CD14-positive monocyte (primary cell): ENCODE measurements around the gene NCR3LG1. TPM values are rescaled to one million over a fixed set of nuclear protein-coding genes. Genes with fewer than 3 reads are reported as not detected.

Experiments
- DNase-seq, 3 donors: peaks; one replicate each; pipeline ENCODE4 v3.0.0-alpha.2; 2011 to 2022
- H2AFZ ChIP-seq: 2 replicates; pipeline ENCODE4 v1.6.0; 2012; ENCODE audit warnings: mild to moderate bottlenecking, low read depth, low read length, inconsistent platforms; ENCODE audit not compliant: insufficient read depth, poor library complexity, severe bottlenecking
- H3K27ac ChIP-seq, 2 donors: 1 replicate in 1 of 2; 2 replicates in 1 of 2; pipeline ENCODE4 v1.5.1; 2012 to 2013; ENCODE audit warnings: low read length in 2 of 2, control low read depth in 1 of 2, inconsistent platforms in 1 of 2, low read depth in 1 of 2, mild to moderate bottlenecking in 1 of 2
- H3K27me3 ChIP-seq, 2 donors: one replicate each; pipeline versions ENCODE4 v1.6.0 to v1.6.1; 2011 to 2013; ENCODE audit warnings: low read length in 2 of 2; ENCODE audit not compliant: control insufficient read depth in 2 of 2, insufficient read depth in 2 of 2
- H3K36me3 ChIP-seq, 2 donors: replicated peaks in 1 of 2; 1 replicate in 1 of 2; 2 replicates in 1 of 2; pipeline versions ENCODE4 v1.5.1 to v1.6.1; 2012 to 2013; ENCODE audit warnings: low read length in 2 of 2, control low read depth in 1 of 2, inconsistent platforms in 1 of 2, mild to moderate bottlenecking in 1 of 2; ENCODE audit not compliant: insufficient read depth in 2 of 2, control insufficient read depth in 1 of 2
- H3K4me1 ChIP-seq, 2 donors: 1 replicate in 1 of 2; 2 replicates in 1 of 2; pipeline versions ENCODE4 v1.5.1 to v1.6.1; 2012 to 2013; ENCODE audit warnings: low read length in 2 of 2, control low read depth in 1 of 2, inconsistent platforms in 1 of 2, mild to moderate bottlenecking in 1 of 2, moderate library complexity in 1 of 2; ENCODE audit not compliant: insufficient read depth in 2 of 2, control insufficient read depth in 1 of 2
- H3K4me2 ChIP-seq: replicated peaks from 2 replicates; pipeline ENCODE3; 2012; ENCODE audit warnings: low read length, moderate library complexity, mild to moderate bottlenecking; ENCODE audit not compliant: poor library complexity, severe bottlenecking; ENCODE audit errors: extremely low read depth
- H3K4me3 ChIP-seq, 3 experiments: fragments of 200-600 bp in 1 of 3; sonication (generic) in 1 of 3; replicated peaks in 1 of 3; 1 replicate in 2 of 3; 2 replicates in 1 of 3; pipeline ENCODE4 v1.5.1; 2011 to 2013; ENCODE audit warnings: low read length in 3 of 3, mild to moderate bottlenecking in 3 of 3, control low read depth in 2 of 3, low read depth in 2 of 3, inconsistent platforms in 1 of 3, moderate library complexity in 1 of 3
- H3K79me2 ChIP-seq: 2 replicates; pipeline ENCODE4 v1.6.0; 2012; ENCODE audit warnings: mild to moderate bottlenecking, control low read depth, inconsistent platforms, low read length, moderate library complexity; ENCODE audit not compliant: insufficient read depth
- H3K9ac ChIP-seq: 2 replicates; pipeline ENCODE4 v1.6.0; 2017; ENCODE audit warnings: low read length, mild to moderate bottlenecking; ENCODE audit not compliant: insufficient read depth, poor library complexity, severe bottlenecking
- H3K9me3 ChIP-seq, 2 donors: replicated peaks in 1 of 2; 1 replicate in 1 of 2; 2 replicates in 1 of 2; pipeline versions ENCODE4 v1.5.1 to v1.6.1; 2012 to 2013; ENCODE audit warnings: low read length in 2 of 2, control low read depth in 1 of 2; ENCODE audit not compliant: control insufficient read depth in 1 of 2, insufficient read depth in 1 of 2
- H4K20me1 ChIP-seq: 2 replicates; pipeline ENCODE4 v1.6.0; 2012; ENCODE audit warnings: mild to moderate bottlenecking, low read length, control low read depth, moderate library complexity; ENCODE audit not compliant: insufficient read depth
- H3K27ac Mint-ChIP-seq, 7 donors: one replicate each; pipeline ENCODE4 v1.8.0; 2020; ENCODE audit warnings: mild to moderate bottlenecking in 7 of 7, mixed read lengths in 7 of 7, moderate library complexity in 6 of 7, inconsistent platforms in 2 of 7
- H3K27me3 Mint-ChIP-seq, 3 donors: one replicate each; pipeline ENCODE4 v1.8.0; 2021 to 2022; ENCODE audit warnings: low read depth in 3 of 3, mild to moderate bottlenecking in 3 of 3, mixed read lengths in 3 of 3, moderate library complexity in 3 of 3, inconsistent platforms in 1 of 3
- H3K36me3 Mint-ChIP-seq, 2 donors: one replicate each; pipeline ENCODE4 v1.8.0; 2020; ENCODE audit warnings: mixed read lengths in 2 of 2, inconsistent platforms in 1 of 2, mild to moderate bottlenecking in 1 of 2
- H3K4me1 Mint-ChIP-seq: one replicate; pipeline ENCODE4 v1.8.0; 2020; ENCODE audit warnings: mild to moderate bottlenecking, mixed read lengths
- H3K4me3 Mint-ChIP-seq, 2 donors: one replicate each; pipeline ENCODE4 v1.8.0; 2020; ENCODE audit warnings: mild to moderate bottlenecking in 2 of 2, mixed read lengths in 2 of 2, moderate library complexity in 1 of 2
- H3K9me3 Mint-ChIP-seq, 7 donors: one replicate each; pipeline ENCODE4 v1.8.0; 2020 to 2022; ENCODE audit warnings: mixed read lengths in 7 of 7, mild to moderate bottlenecking in 6 of 7, moderate library complexity in 6 of 7, inconsistent platforms in 2 of 7
- WGBS: methylation state at CpG from one replicate; pipeline ENCODE4 v1.1.5; 2013; ENCODE audit warnings: missing lambda C conversion rate; ENCODE audit not compliant: insufficient coverage; 5-methylcytosine and 5-hydroxymethylcytosine counted together
- intact Hi-C, 2 donors: fragments of 100-400 bp; cut with micrococcal nuclease; formaldehyde crosslinking; loops; one replicate each; pipeline versions ENCODE4 v1.15.0 to v1.15.1; 2023
- polyA plus RNA-seq, 3 donors: library from polyadenylated mRNA; depleted of rRNA in 1 of 3; unstranded in 2 of 3; stranded (reverse) in 1 of 3; fragments of 300-500 nt in 2 of 3; fragments of >200 nt in 1 of 3; fragmentation: Illumina TruSeq in 2 of 3; gene quantifications; 1 replicate in 2 of 3; 2 replicates in 1 of 3; pipeline ENCODE4 v1.2.3, GENCODE V29; 2012 to 2021
- TF ChIP-seq, protein P1 (sequence below): fragments of 200-600 bp; IDR thresholded peaks from one replicate; pipeline ENCODE4 v1.8.0; 2022; ENCODE audit warnings: antibody characterized with exemption, mild to moderate bottlenecking

Gene NCR3LG1
- polyA plus RNA-seq, 3 donors = 0.05 to 1.1 (median 0.15) TPM

DNA sequence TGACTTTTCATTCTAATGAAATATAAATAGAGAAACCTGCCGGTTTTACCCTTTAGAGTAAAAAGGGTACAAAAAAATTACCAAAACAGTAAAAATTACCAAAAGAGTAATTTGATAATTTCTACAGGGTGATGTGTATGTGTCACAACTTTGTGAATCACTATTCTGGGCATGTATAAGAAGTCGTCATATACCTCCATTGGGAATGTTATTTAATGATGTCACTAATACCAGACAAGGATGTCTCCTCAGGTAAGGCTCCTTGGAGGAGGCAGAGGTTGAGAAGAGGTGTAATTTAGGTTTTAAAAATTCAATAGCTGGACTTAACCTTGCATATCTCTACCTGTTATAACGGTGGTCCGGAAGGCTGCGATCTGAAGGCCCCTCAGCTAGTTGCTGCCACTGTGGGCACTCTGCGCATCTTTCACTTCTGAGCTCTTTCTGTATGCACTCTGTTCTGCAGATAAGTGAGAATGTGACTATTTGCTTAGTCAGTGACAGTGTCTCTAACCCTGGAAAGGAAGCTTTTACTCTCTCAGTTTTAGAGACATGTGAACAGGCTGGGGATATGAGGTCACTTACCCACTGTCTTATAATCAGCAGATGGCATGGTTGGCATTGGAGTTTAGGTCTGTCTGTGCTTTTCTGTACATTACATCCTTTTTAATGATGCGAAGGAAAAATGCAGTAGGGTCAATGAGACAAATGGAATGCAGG, 987 bp upstream of the NCR3LG1 start:
- H3K27me3 Mint-ChIP-seq = peaks cover 4 to 26% (median 13%) of the 10 kb centered on the region in 3 donors
- H3K4me1 Mint-ChIP-seq = peaks cover 29% of the 10 kb centered on the region
- Histone ChIP-seq H3K27me3 (peaks cover 0 to 11% of the 10 kb centered on the region in 2 donors), H2AFZ (peak overlapping the region; percentile 84), H3K4me1 (peaks cover 27 to 34% of the 10 kb centered on the region in 2 donors), H3K9me3 (no peaks in the 10 kb centered on the region), H3K4me3 (peak overlapping the region in 1 of 3 experiments; percentile 73), H4K20me1 (no peaks in the 10 kb centered on the region), H3K27ac (no peak overlapping the region), H3K4me2 (no peak overlapping the region), H3K36me3 (no peaks in the 10 kb centered on the region), H3K9ac (no peak overlapping the region), H3K79me2 (no peaks in the 10 kb centered on the region)
- peaks cover 0 to 5% (median 2%) of the 10 kb centered on the region in 7 donors for H3K9me3 Mint-ChIP-seq
- DNase-seq = peak in 1 of 3 donors; percentile 36
- H3K27ac Mint-ChIP-seq = no peak overlapping the region
- no CpG with 5 or more reads among the region's 7 CpGs for WGBS
- TF ChIP-seq, protein P1, sequence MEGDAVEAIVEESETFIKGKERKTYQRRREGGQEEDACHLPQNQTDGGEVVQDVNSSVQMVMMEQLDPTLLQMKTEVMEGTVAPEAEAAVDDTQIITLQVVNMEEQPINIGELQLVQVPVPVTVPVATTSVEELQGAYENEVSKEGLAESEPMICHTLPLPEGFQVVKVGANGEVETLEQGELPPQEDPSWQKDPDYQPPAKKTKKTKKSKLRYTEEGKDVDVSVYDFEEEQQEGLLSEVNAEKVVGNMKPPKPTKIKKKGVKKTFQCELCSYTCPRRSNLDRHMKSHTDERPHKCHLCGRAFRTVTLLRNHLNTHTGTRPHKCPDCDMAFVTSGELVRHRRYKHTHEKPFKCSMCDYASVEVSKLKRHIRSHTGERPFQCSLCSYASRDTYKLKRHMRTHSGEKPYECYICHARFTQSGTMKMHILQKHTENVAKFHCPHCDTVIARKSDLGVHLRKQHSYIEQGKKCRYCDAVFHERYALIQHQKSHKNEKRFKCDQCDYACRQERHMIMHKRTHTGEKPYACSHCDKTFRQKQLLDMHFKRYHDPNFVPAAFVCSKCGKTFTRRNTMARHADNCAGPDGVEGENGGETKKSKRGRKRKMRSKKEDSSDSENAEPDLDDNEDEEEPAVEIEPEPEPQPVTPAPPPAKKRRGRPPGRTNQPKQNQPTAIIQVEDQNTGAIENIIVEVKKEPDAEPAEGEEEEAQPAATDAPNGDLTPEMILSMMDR = no peak
- H3K4me3 Mint-ChIP-seq = peak overlapping the region; percentile 94 to 96
- peaks cover 0 to 2% of the 10 kb centered on the region in 2 donors for H3K36me3 Mint-ChIP-seq
- intact Hi-C loops = loop anchor here (5.0 to 10.0 kb wide), 3 partner anchors 73 to 136 kb away; partner anchors contain the start of gene NUCB2 (in 1 of the 2)

DNA sequence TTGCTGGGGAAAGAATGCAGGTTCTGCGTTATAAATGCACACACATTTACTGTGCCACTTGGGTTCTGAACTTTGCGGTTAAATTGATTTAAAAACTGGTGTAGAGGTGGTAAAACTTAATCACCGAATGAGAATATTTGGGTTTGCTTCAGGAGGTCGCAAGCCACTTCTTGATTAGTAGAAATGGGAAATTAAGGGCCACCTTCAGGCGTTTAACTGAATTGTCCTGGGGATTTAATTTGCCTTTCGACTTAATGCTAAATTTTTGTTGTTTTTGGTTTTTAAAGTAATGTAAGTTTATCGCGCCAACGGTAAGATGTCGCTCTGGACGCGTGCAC, 459 bp upstream of the NCR3LG1 start:
- Histone ChIP-seq H3K9ac (peak overlapping the region; percentile 68), H3K9me3 (no peaks in the 10 kb centered on the region), H3K4me2 (peak overlapping the region; percentile 75), H4K20me1 (no peaks in the 10 kb centered on the region), H3K36me3 (no peaks in the 10 kb centered on the region), H3K4me3 (peak overlapping the region; percentile 52 to 73 (median 60)), H3K27me3 (peaks cover 0 to 11% of the 10 kb centered on the region in 2 donors), H2AFZ (peak overlapping the region; percentile 84), H3K79me2 (no peaks in the 10 kb centered on the region), H3K4me1 (peaks cover 27 to 34% of the 10 kb centered on the region in 2 donors), H3K27ac (peak overlapping the region in 1 of 2 donors; percentile 5)
- TF ChIP-seq, protein P1 = peak; percentile 22
- DNase-seq = no peak
- intact Hi-C loops = loop anchor here (5.0 to 10.0 kb wide), 3 partner anchors 74 to 136 kb away; partner anchors contain the start of gene NUCB2 (in 1 of the 2)
- H3K9me3 Mint-ChIP-seq = peaks cover 0 to 7% (median 3%) of the 10 kb centered on the region in 7 donors
- peak overlapping the region in 4 of 7 donors; percentile 56 to 92 (median 84) for H3K27ac Mint-ChIP-seq
- 22% methylated on average over 11 of the region's 12 CpGs for WGBS
- peaks cover 4 to 26% (median 13%) of the 10 kb centered on the region in 3 donors for H3K27me3 Mint-ChIP-seq
- peaks cover 29% of the 10 kb centered on the region for H3K4me1 Mint-ChIP-seq
- peaks cover 0 to 2% of the 10 kb centered on the region in 2 donors for H3K36me3 Mint-ChIP-seq
- peak overlapping the region; percentile 94 to 96 for H3K4me3 Mint-ChIP-seq
